AG09309 (cell line): ENCODE results near the gene GPBP1.
"Not testable (repeated sequence)": the region's sequence is repeated elsewhere in the genome, so short reads cannot be mapped to it uniquely, and the experiment has no call there.

Experiments
- DNase-seq: peaks from one replicate; pipeline ENCODE4 v3.0.0-alpha.2; 2010; ENCODE audit warnings: low read depth
- H3K4me3 ChIP-seq: 2 replicates; pipeline ENCODE4 v1.5.1; 2011; ENCODE audit warnings: mild to moderate bottlenecking, low read depth, low read length, moderate library complexity; ENCODE audit not compliant: control insufficient read depth
- TF ChIP-seq, protein P1 (sequence below): IDR thresholded peaks from 2 replicates; pipeline ENCODE4 v1.5.1; 2011; ENCODE audit warnings: mild to moderate bottlenecking, low read depth, low read length, inconsistent platforms; ENCODE audit not compliant: insufficient read depth, control insufficient read depth; ENCODE audit errors: missing control alignments

GPBP1 gene

GRCh38 chr5:57176350-57176857 is 2.5 kb downstream of the GPBP1 start:
- peak; percentile 31 for DNase-seq
- H3K4me3 ChIP-seq: peak overlapping the region; percentile 37
- TF ChIP-seq, protein P1, sequence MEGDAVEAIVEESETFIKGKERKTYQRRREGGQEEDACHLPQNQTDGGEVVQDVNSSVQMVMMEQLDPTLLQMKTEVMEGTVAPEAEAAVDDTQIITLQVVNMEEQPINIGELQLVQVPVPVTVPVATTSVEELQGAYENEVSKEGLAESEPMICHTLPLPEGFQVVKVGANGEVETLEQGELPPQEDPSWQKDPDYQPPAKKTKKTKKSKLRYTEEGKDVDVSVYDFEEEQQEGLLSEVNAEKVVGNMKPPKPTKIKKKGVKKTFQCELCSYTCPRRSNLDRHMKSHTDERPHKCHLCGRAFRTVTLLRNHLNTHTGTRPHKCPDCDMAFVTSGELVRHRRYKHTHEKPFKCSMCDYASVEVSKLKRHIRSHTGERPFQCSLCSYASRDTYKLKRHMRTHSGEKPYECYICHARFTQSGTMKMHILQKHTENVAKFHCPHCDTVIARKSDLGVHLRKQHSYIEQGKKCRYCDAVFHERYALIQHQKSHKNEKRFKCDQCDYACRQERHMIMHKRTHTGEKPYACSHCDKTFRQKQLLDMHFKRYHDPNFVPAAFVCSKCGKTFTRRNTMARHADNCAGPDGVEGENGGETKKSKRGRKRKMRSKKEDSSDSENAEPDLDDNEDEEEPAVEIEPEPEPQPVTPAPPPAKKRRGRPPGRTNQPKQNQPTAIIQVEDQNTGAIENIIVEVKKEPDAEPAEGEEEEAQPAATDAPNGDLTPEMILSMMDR: no peak

DNA sequence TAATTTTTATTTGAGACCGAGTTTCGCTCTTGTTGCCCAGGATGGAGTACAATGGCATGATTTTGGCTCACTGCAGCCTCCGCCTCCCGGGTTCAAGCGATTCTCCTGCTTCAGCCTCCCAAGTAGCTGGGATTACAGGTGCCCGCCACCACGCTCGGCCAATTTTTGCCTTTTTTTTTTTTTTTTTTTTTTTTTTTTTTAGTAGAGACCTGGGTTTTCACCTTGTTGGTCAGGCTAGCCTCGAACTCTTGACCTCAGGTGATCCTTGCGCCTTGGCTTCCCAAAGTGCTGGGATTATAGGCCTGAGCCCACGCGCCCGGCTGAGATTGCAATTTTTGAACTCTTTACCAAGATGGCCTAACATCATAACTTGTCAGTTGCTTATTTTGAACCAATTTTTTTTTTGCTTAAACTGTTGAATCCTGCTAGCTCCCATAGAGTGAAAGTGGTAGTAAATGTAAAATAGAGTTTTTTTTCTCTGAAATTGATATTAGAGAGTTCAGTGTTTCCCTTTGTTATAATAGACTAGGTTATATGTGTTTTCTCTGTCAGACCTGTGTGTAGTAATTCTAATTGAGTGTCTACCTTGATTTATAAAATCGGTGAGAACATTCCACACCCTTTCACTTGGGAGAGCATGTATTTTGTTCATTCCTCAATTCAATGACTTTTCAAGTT is 3.8 kb downstream of the GPBP1 start:
- peak overlapping the region; percentile 37 for H3K4me3 ChIP-seq
- no peak for DNase-seq
- TF ChIP-seq, protein P1: no peak

DNA sequence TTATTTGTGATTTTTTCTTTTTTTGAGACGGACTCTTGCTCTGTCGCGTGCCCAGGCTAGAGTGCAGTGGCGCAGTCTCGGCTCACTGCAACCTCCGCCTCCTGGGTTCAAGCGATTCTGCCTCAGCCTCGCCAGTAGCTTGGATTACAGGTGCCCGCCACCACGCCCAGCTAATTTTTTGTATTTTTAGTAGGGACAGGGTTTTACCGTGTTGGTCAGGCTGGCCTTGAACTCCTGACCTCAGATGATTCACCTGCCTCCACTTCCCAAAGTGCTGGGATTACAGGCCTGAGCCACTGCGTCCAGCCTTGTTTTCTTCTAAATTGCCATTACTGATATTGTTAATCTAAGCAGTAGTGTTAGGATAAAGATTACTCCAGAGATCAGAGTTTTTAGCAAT is 4.4 kb downstream of the GPBP1 start:
- not testable (repeated sequence) for H3K4me3 ChIP-seq, DNase-seq

DNA sequence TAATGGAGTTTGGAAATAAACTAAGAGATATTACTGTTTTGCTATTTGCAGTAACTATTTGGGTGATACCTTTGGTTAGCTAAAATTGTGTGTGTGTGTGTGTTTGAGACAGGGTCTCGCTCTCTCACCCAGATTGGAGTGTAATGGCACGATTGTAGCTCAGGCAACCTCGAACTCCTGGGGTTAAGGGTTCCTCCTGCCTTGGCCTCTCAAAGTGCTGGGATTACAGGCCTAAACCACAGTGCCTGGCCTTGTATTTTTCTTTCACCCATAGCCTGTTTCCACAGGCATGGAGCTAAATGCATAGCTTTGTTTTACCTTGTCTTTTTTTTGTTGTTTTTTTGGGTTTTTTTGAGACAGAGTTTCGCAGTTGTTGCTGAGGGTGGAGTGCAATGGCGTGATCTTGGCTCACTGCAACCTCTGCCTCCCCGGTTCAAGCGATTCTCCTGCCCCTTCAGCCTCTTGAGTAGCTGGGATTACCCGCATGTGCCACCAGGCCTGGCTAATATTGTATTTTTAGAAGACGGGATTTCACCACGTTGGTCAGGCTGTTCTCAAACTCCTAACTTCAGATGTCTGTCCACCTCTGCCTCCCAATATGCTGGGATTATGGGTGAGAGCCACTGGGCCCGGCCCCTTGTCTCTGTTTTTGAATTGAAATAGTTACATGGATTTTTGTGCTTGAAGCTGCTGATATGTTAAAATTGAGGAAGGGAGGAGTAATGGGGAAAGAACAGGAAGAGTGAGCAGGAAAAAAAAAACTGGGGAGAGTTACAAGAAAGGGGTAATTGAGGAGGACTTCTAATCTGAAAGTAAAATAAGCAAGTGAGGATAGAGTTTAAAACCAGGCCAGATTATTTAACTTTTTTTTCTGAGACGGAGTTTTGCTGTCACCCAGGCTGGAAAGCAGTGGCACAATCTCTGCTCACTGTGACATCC is 5.7 kb downstream of the GPBP1 start:
- no peak overlapping the region for H3K4me3 ChIP-seq
- TF ChIP-seq, protein P1: no peak
- no peak for DNase-seq

DNA sequence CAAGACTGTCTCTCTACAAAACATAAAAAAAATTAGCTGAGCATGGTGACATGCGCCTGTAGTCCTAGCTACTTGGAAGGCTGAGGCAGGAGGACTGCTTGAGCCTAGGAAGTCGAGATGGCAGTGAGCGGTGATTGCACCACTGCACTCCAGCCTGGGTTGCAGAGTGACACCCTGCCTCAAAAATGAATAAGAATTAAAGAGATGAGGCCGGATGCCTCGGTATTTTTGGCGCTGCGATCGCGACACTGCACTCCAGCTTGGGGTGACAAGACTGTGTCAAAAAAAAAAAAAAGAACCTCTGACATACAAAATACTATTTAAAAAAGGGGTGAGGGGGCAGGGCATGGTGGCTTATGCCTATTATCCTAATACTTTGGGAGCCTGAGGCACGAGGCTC is 7.3 kb downstream of the GPBP1 start:
- H3K4me3 ChIP-seq: no peak overlapping the region
- TF ChIP-seq, protein P1: no peak
- DNase-seq: no peak

GRCh38 chr5:57184322-57184721 is 10.5 kb downstream of the GPBP1 start:
- H3K4me3 ChIP-seq: no peak overlapping the region
- no peak for DNase-seq
- TF ChIP-seq, protein P1: no peak

GRCh38 chr5:57185313-57185712 is 11.5 kb downstream of the GPBP1 start:
- H3K4me3 ChIP-seq: no peak overlapping the region

More at GRCh38 chr5:57185313-57185712, 11.5 kb downstream of the GPBP1 start:
- TF ChIP-seq, protein P1: no peak
- DNase-seq: no peak
